Panc1 (cell line): ENCODE measurements around the gene PIGH. TPM values are rescaled to one million over a fixed set of nuclear protein-coding genes. Genes with fewer than 3 reads are reported as not detected.

Experiments used
- ATAC-seq: fragments of 200-7000 bp; cut with Tn5 transposase; 2 replicates; pipeline ENCODE4 v1.9.1; 2020; ENCODE audit warnings: mild to moderate bottlenecking, moderate library complexity
- BruUV-seq: library from RNA; stranded (reverse); fragments of 400-500 nt; replicated peaks from 2 replicates; lab custom pipeline; 2021; lab: Mats Ljungman, UMichigan
- CTCF ChIA-PET: fragments of 300-600 bp; sonication (Branson Sonifier 250); formaldehyde crosslinking; loops from one replicate; lab custom pipeline; 2022; ENCODE audit warnings: antibody characterized with exemption; lab: Charles Lee
- POLR2A ChIA-PET: fragments of 300-600 bp; sonication (Branson Sonifier 250); formaldehyde crosslinking; loops from one replicate; lab custom pipeline; 2022; ENCODE audit warnings: antibody characterized with exemption; lab: Charles Lee
- DNase-seq: peaks from one replicate; pipeline ENCODE4 v3.0.0-alpha.2; 2010; ENCODE audit warnings: low read depth, low spot score
- H3K27ac ChIP-seq: 2 replicates; pipeline ENCODE4 v1.5.1; 2011; ENCODE audit warnings: mild to moderate bottlenecking, low read length, inconsistent platforms
- H3K27me3 ChIP-seq: fragments of 200-500 bp; sonication (Bioruptor generic); 2 replicates; pipeline ENCODE4 v1.6.0; 2014; ENCODE audit warnings: low read length, inconsistent platforms; ENCODE audit not compliant: control insufficient read depth, insufficient read depth
- H3K36me3 ChIP-seq: fragments of 200-500 bp; sonication (Bioruptor generic); 2 replicates; pipeline ENCODE4 v1.5.1; 2014; ENCODE audit warnings: inconsistent platforms, mild to moderate bottlenecking, low read length, moderate library complexity; ENCODE audit not compliant: control insufficient read depth, insufficient read depth
- H3K4me1 ChIP-seq: 2 replicates; pipeline ENCODE4 v1.5.1; 2011; ENCODE audit warnings: inconsistent platforms, mild to moderate bottlenecking, low read length, moderate library complexity; ENCODE audit not compliant: control insufficient read depth, insufficient read depth
- H3K4me3 ChIP-seq, 2 experiments: 2 replicates each; pipeline ENCODE4 v1.5.1; 2011 to 2012; ENCODE audit warnings: low read depth in 2 of 2, low read length in 2 of 2, mild to moderate bottlenecking in 2 of 2, inconsistent platforms in 1 of 2, moderate library complexity in 1 of 2
- H3K9me3 ChIP-seq: fragments of 200-500 bp; sonication (Bioruptor generic); 2 replicates; pipeline ENCODE4 v1.5.1; 2014; ENCODE audit warnings: low read depth, mild to moderate bottlenecking, inconsistent platforms, low read length, moderate library complexity; ENCODE audit not compliant: control insufficient read depth, insufficient read depth
- CTCF ChIP-seq: fragments of 450-650 bp; IDR thresholded peaks from 2 replicates; pipeline ENCODE4 v1.5.1; 2017; ENCODE audit warnings: mild to moderate bottlenecking
- POLR2AphosphoS5 ChIP-seq: IDR thresholded peaks from 2 replicates; pipeline ENCODE4 v1.6.1; 2012; ENCODE audit warnings: mild to moderate bottlenecking, low read depth, low read length, moderate library complexity
- REST ChIP-seq, 2 experiments: IDR thresholded peaks; 2 replicates each; pipeline ENCODE4 v1.6.1; 2011 to 2012; ENCODE audit warnings: low read depth in 2 of 2, control low read depth in 1 of 2, low read length in 1 of 2, mild to moderate bottlenecking in 1 of 2, moderate library complexity in 1 of 2; ENCODE audit not compliant: insufficient read depth in 1 of 2
- SIN3A ChIP-seq: IDR thresholded peaks from 2 replicates; pipeline ENCODE4 v1.6.1; 2012; ENCODE audit warnings: low read depth, mild to moderate bottlenecking, low read length, moderate library complexity, borderline replicate concordance; ENCODE audit not compliant: insufficient read depth
- TCF7L2 ChIP-seq: IDR thresholded peaks from 2 replicates; pipeline ENCODE4 v1.6.1; 2011; ENCODE audit warnings: mild to moderate bottlenecking, low read depth, low read length, inconsistent platforms
- in situ Hi-C: cut with HindIII; loops from 2 replicates; pipeline ENCODE4 v1.10.0; 2016; ENCODE audit warnings: low sequenced_read_pairs, low pct_unique_long_range_greater_than_20kb
- intact Hi-C: fragments of 100-400 bp; cut with micrococcal nuclease; formaldehyde crosslinking; loops from one replicate; pipeline ENCODE4 v1.10.0; 2022; ENCODE audit not compliant: unreplicated experiment
- total RNA-seq: library from RNA; stranded (reverse); gene quantifications from one replicate; pipeline ENCODE4 v1.2.1, GENCODE V29; 2021; ENCODE audit not compliant: unreplicated experiment

PIGH gene
- total RNA-seq, 1 experiment from 2014 or later = 13.3 TPM

GRCh38 chr14:67573228-67574010, 26.6 kb downstream of the PIGH start:
- H3K27me3 ChIP-seq = no peaks in the 10 kb centered on the region
- ATAC-seq = no peak
- no TSS peak for BruUV-seq
- H3K36me3 ChIP-seq = no peaks in the 10 kb centered on the region
- ChIA-PET CTCF (interaction anchor here (4.4 kb wide), 1 partner anchor 47 kb away, joined by 51 read pairs; no protein-coding TSS in a partner anchor), POLR2A (no interaction called here)
- no peak for DNase-seq
- no peaks in the 10 kb centered on the region for H3K4me1 ChIP-seq
- no peaks in the 10 kb centered on the region for H3K9me3 ChIP-seq
- intact Hi-C loops = loop anchor here (5.0 kb wide), 1 partner anchor 46 kb away; no protein-coding TSS in a partner anchor
- H3K4me3 ChIP-seq = no peak overlapping the region
- in situ Hi-C loops = no loop called here
- H3K27ac ChIP-seq = no peak overlapping the region
- no peak for TF ChIP-seq CTCF
- no peak for TF ChIP-seq POLR2AphosphoS5
- TF ChIP-seq SIN3A = no peak
- TF ChIP-seq REST (IDR thresholded peaks at IDR 0.05; ENCODE audit: insufficient read depth in 1 of 2, low read depth in 2 of 2, low read length in 1 of 2) = no peak
- no peak for TF ChIP-seq TCF7L2

- H3K4me1 ChIP-seq = no peaks in the 10 kb centered on the region
- intact Hi-C loops = loop anchor here (5.0 kb wide), 1 partner anchor 45 kb away; no protein-coding TSS in a partner anchor
- POLR2A ChIA-PET = no interaction called here
- no peak overlapping the region for H3K4me3 ChIP-seq
- no peaks in the 10 kb centered on the region for H3K36me3 ChIP-seq
- TF ChIP-seq SIN3A = no peak
- TF ChIP-seq POLR2AphosphoS5 = no peak
- no peak for TF ChIP-seq TCF7L2
- no peak for TF ChIP-seq REST (IDR thresholded peaks at IDR 0.05; ENCODE audit: insufficient read depth in 1 of 2, low read depth in 2 of 2, low read length in 1 of 2)
- TF ChIP-seq CTCF = no peak
- in situ Hi-C loops = no loop called here
- no TSS peak for BruUV-seq
- no peak for ATAC-seq
- H3K9me3 ChIP-seq = no peaks in the 10 kb centered on the region
- DNase-seq = no peak
- H3K27me3 ChIP-seq = no peaks in the 10 kb centered on the region
- H3K27ac ChIP-seq = no peak overlapping the region
- CTCF ChIA-PET = interaction anchor here (4.4 kb wide), 1 partner anchor 46 kb away, joined by 51 read pairs; no protein-coding TSS in a partner anchor
Measured at GRCh38 chr14:67572608-67573007, 27.5 kb downstream of the PIGH start.
